CD14-positive monocyte (primary cell): Measurements from ENCODE around the gene HK1. TPM values are rescaled to one million over a fixed set of nuclear protein-coding genes. Genes with fewer than 3 reads are reported as not detected.

ENCODE experiments used
- DNase-seq, 3 donors: peaks; one replicate each; pipeline ENCODE4 v3.0.0-alpha.2; 2011 to 2022
- H2AFZ ChIP-seq: 2 replicates; pipeline ENCODE4 v1.6.0; 2012; ENCODE audit warnings: mild to moderate bottlenecking, low read depth, low read length, inconsistent platforms; ENCODE audit not compliant: insufficient read depth, poor library complexity, severe bottlenecking
- H3K27ac ChIP-seq, 2 donors: 1 replicate in 1 of 2; 2 replicates in 1 of 2; pipeline ENCODE4 v1.5.1; 2012 to 2013; ENCODE audit warnings: low read length in 2 of 2, control low read depth in 1 of 2, inconsistent platforms in 1 of 2, low read depth in 1 of 2, mild to moderate bottlenecking in 1 of 2
- H3K27me3 ChIP-seq, 2 donors: one replicate each; pipeline versions ENCODE4 v1.6.0 to v1.6.1; 2011 to 2013; ENCODE audit warnings: low read length in 2 of 2; ENCODE audit not compliant: control insufficient read depth in 2 of 2, insufficient read depth in 2 of 2
- H3K36me3 ChIP-seq, 2 donors: replicated peaks in 1 of 2; 1 replicate in 1 of 2; 2 replicates in 1 of 2; pipeline versions ENCODE4 v1.5.1 to v1.6.1; 2012 to 2013; ENCODE audit warnings: low read length in 2 of 2, control low read depth in 1 of 2, inconsistent platforms in 1 of 2, mild to moderate bottlenecking in 1 of 2; ENCODE audit not compliant: insufficient read depth in 2 of 2, control insufficient read depth in 1 of 2
- H3K4me1 ChIP-seq, 2 donors: 1 replicate in 1 of 2; 2 replicates in 1 of 2; pipeline versions ENCODE4 v1.5.1 to v1.6.1; 2012 to 2013; ENCODE audit warnings: low read length in 2 of 2, control low read depth in 1 of 2, inconsistent platforms in 1 of 2, mild to moderate bottlenecking in 1 of 2, moderate library complexity in 1 of 2; ENCODE audit not compliant: insufficient read depth in 2 of 2, control insufficient read depth in 1 of 2
- H3K4me2 ChIP-seq: replicated peaks from 2 replicates; pipeline ENCODE3; 2012; ENCODE audit warnings: low read length, moderate library complexity, mild to moderate bottlenecking; ENCODE audit not compliant: poor library complexity, severe bottlenecking; ENCODE audit errors: extremely low read depth
- H3K4me3 ChIP-seq, 3 experiments: fragments of 200-600 bp in 1 of 3; sonication (generic) in 1 of 3; replicated peaks in 1 of 3; 1 replicate in 2 of 3; 2 replicates in 1 of 3; pipeline ENCODE4 v1.5.1; 2011 to 2013; ENCODE audit warnings: low read length in 3 of 3, mild to moderate bottlenecking in 3 of 3, control low read depth in 2 of 3, low read depth in 2 of 3, inconsistent platforms in 1 of 3, moderate library complexity in 1 of 3
- H3K79me2 ChIP-seq: 2 replicates; pipeline ENCODE4 v1.6.0; 2012; ENCODE audit warnings: mild to moderate bottlenecking, control low read depth, inconsistent platforms, low read length, moderate library complexity; ENCODE audit not compliant: insufficient read depth
- H3K9ac ChIP-seq: 2 replicates; pipeline ENCODE4 v1.6.0; 2017; ENCODE audit warnings: low read length, mild to moderate bottlenecking; ENCODE audit not compliant: insufficient read depth, poor library complexity, severe bottlenecking
- H3K9me3 ChIP-seq, 2 donors: replicated peaks in 1 of 2; 1 replicate in 1 of 2; 2 replicates in 1 of 2; pipeline versions ENCODE4 v1.5.1 to v1.6.1; 2012 to 2013; ENCODE audit warnings: low read length in 2 of 2, control low read depth in 1 of 2; ENCODE audit not compliant: control insufficient read depth in 1 of 2, insufficient read depth in 1 of 2
- H4K20me1 ChIP-seq: 2 replicates; pipeline ENCODE4 v1.6.0; 2012; ENCODE audit warnings: mild to moderate bottlenecking, low read length, control low read depth, moderate library complexity; ENCODE audit not compliant: insufficient read depth
- H3K27ac Mint-ChIP-seq, 7 donors: one replicate each; pipeline ENCODE4 v1.8.0; 2020; ENCODE audit warnings: mild to moderate bottlenecking in 7 of 7, mixed read lengths in 7 of 7, moderate library complexity in 6 of 7, inconsistent platforms in 2 of 7
- H3K27me3 Mint-ChIP-seq, 3 donors: one replicate each; pipeline ENCODE4 v1.8.0; 2021 to 2022; ENCODE audit warnings: low read depth in 3 of 3, mild to moderate bottlenecking in 3 of 3, mixed read lengths in 3 of 3, moderate library complexity in 3 of 3, inconsistent platforms in 1 of 3
- H3K36me3 Mint-ChIP-seq, 2 donors: one replicate each; pipeline ENCODE4 v1.8.0; 2020; ENCODE audit warnings: mixed read lengths in 2 of 2, inconsistent platforms in 1 of 2, mild to moderate bottlenecking in 1 of 2
- H3K4me1 Mint-ChIP-seq: one replicate; pipeline ENCODE4 v1.8.0; 2020; ENCODE audit warnings: mild to moderate bottlenecking, mixed read lengths
- H3K4me3 Mint-ChIP-seq, 2 donors: one replicate each; pipeline ENCODE4 v1.8.0; 2020; ENCODE audit warnings: mild to moderate bottlenecking in 2 of 2, mixed read lengths in 2 of 2, moderate library complexity in 1 of 2
- H3K9me3 Mint-ChIP-seq, 7 donors: one replicate each; pipeline ENCODE4 v1.8.0; 2020 to 2022; ENCODE audit warnings: mixed read lengths in 7 of 7, mild to moderate bottlenecking in 6 of 7, moderate library complexity in 6 of 7, inconsistent platforms in 2 of 7
- WGBS: methylation state at CpG from one replicate; pipeline ENCODE4 v1.1.5; 2013; ENCODE audit warnings: missing lambda C conversion rate; ENCODE audit not compliant: insufficient coverage; 5-methylcytosine and 5-hydroxymethylcytosine counted together
- intact Hi-C, 2 donors: fragments of 100-400 bp; cut with micrococcal nuclease; formaldehyde crosslinking; loops; one replicate each; pipeline versions ENCODE4 v1.15.0 to v1.15.1; 2023
- polyA plus RNA-seq, 3 donors: library from polyadenylated mRNA; depleted of rRNA in 1 of 3; unstranded in 2 of 3; stranded (reverse) in 1 of 3; fragments of 300-500 nt in 2 of 3; fragments of >200 nt in 1 of 3; fragmentation: Illumina TruSeq in 2 of 3; gene quantifications; 1 replicate in 2 of 3; 2 replicates in 1 of 3; pipeline ENCODE4 v1.2.3, GENCODE V29; 2012 to 2021
- TF ChIP-seq, protein P1 (sequence below): fragments of 200-600 bp; IDR thresholded peaks from one replicate; pipeline ENCODE4 v1.8.0; 2022; ENCODE audit warnings: antibody characterized with exemption, mild to moderate bottlenecking

Gene HK1
- polyA plus RNA-seq, 3 donors, result 57.9 to 146 (median 125) TPM

GRCh38 chr10:69253171-69253570, 25.1 kb upstream of the HK1 start:
- intact Hi-C loops, result no loop called here
- H3K4me2 ChIP-seq, result no peak overlapping the region
- WGBS, result 100% methylated on average over 1 of the region's 3 CpGs
- peaks cover 0 to 2% (median 0%) of the 10 kb centered on the region in 3 donors for H3K27me3 Mint-ChIP-seq
- H3K27me3 ChIP-seq, result no peaks in the 10 kb centered on the region
- no peak overlapping the region for H3K9ac ChIP-seq
- H3K9me3 ChIP-seq, result no peaks in the 10 kb centered on the region
- H3K27ac Mint-ChIP-seq, result peak overlapping the region in 1 of 7 donors; percentile 13
- no peak overlapping the region for H3K4me3 ChIP-seq
- H3K36me3 ChIP-seq, result no peaks in the 10 kb centered on the region
- no peak for DNase-seq
- H3K9me3 Mint-ChIP-seq, result no peaks in the 10 kb centered on the region
- peaks cover 3% of the 10 kb centered on the region for H3K4me1 Mint-ChIP-seq
- H3K4me1 ChIP-seq, result no peaks in the 10 kb centered on the region
- TF ChIP-seq, protein P1, sequence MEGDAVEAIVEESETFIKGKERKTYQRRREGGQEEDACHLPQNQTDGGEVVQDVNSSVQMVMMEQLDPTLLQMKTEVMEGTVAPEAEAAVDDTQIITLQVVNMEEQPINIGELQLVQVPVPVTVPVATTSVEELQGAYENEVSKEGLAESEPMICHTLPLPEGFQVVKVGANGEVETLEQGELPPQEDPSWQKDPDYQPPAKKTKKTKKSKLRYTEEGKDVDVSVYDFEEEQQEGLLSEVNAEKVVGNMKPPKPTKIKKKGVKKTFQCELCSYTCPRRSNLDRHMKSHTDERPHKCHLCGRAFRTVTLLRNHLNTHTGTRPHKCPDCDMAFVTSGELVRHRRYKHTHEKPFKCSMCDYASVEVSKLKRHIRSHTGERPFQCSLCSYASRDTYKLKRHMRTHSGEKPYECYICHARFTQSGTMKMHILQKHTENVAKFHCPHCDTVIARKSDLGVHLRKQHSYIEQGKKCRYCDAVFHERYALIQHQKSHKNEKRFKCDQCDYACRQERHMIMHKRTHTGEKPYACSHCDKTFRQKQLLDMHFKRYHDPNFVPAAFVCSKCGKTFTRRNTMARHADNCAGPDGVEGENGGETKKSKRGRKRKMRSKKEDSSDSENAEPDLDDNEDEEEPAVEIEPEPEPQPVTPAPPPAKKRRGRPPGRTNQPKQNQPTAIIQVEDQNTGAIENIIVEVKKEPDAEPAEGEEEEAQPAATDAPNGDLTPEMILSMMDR, result no peak
- H2AFZ ChIP-seq, result no peak overlapping the region
- H3K4me3 Mint-ChIP-seq, result no peak overlapping the region
- no peak overlapping the region for H3K27ac ChIP-seq
- H3K36me3 Mint-ChIP-seq, result no peaks in the 10 kb centered on the region
- no peaks in the 10 kb centered on the region for H4K20me1 ChIP-seq
- H3K79me2 ChIP-seq, result no peaks in the 10 kb centered on the region

GRCh38 chr10:69254877-69255276, 23.4 kb upstream of the HK1 start:
- no peaks in the 10 kb centered on the region for H4K20me1 ChIP-seq
- WGBS, result 75% methylated on average over 3 of the region's 7 CpGs
- H3K4me2 ChIP-seq, result no peak overlapping the region
- H3K27ac Mint-ChIP-seq, result no peak overlapping the region
- no peak overlapping the region for H3K4me3 ChIP-seq
- H3K4me1 Mint-ChIP-seq, result no peaks in the 10 kb centered on the region
- peaks cover 0 to 3% (median 0%) of the 10 kb centered on the region in 3 donors for H3K27me3 Mint-ChIP-seq
- H3K36me3 Mint-ChIP-seq, result no peaks in the 10 kb centered on the region
- DNase-seq, result no peak
- no peaks in the 10 kb centered on the region for H3K36me3 ChIP-seq
- H3K27me3 ChIP-seq, result no peaks in the 10 kb centered on the region
- peaks cover 6 to 10% (median 8%) of the 10 kb centered on the region in 7 donors for H3K9me3 Mint-ChIP-seq
- H3K9ac ChIP-seq, result no peak overlapping the region
- TF ChIP-seq, protein P1, result no peak
- H3K4me3 Mint-ChIP-seq, result no peak overlapping the region
- intact Hi-C loops, result no loop called here
- no peaks in the 10 kb centered on the region for H3K4me1 ChIP-seq
- no peak overlapping the region for H2AFZ ChIP-seq
- H3K9me3 ChIP-seq, result peaks cover 0 to 9% of the 10 kb centered on the region in 2 donors
- H3K79me2 ChIP-seq, result no peaks in the 10 kb centered on the region
- H3K27ac ChIP-seq, result no peak overlapping the region
